ENCODE data around the gene MTX2.

MTX2 gene

GRCh38 chr2:176383836-176384442, 114.7 kb downstream of the MTX2 start:
- DNase-seq, result no peak

GRCh38 chr2:176385219-176385759, 116.0 kb downstream of the MTX2 start:
- no peak for DNase-seq

- DNase-seq, result no peak
These were observed 116.6 kb downstream of the MTX2 start for GRCh38 chr2:176385838-176386237.

All from NCI-H1694 treated with DMSO at 0.1 percent for 48 hours (cell line).